ENCODE data around the gene ARHGAP10.

ARHGAP10 gene

GRCh38 chr4:147950841-147951240 is 219.0 kb downstream of the ARHGAP10 start:
- no peak overlapping the region for H3K4me3 ChIP-seq (ENCODE audit: low read depth, low read length)
- no peak for TF ChIP-seq CTCF (IDR thresholded peaks at IDR 0.05; ENCODE audit: low read depth, low read length)

DNA sequence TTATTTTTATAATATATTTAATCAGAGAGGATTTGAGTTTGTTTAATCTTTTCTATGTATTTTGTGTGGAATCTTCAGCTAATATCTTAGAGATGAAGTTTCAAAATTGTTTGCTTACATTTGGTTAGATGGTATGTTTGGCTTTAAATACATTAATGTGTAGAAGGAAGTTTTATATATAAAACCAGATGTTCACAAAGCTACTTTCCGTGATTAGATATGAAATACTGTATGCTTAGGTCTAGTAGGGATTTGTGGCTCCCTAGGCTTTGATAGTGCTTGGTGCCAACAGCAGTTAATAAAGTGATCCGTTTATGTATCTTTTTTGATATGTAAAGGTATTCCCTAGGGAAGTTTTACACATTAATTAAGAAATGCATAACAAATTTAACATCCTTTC is 223.0 kb downstream of the ARHGAP10 start:
- no peak overlapping the region for H3K4me3 ChIP-seq (ENCODE audit: low read depth, low read length)
- no peak for TF ChIP-seq CTCF (IDR thresholded peaks at IDR 0.05; ENCODE audit: low read depth, low read length)

- TF ChIP-seq CTCF (IDR thresholded peaks at IDR 0.05; ENCODE audit: low read depth, low read length), result no peak
- H3K4me3 ChIP-seq (ENCODE audit: low read depth, low read length), result no peak overlapping the region
Observed at GRCh38 chr4:147955827-147956558, 224.1 kb downstream of the ARHGAP10 start.

DNA sequence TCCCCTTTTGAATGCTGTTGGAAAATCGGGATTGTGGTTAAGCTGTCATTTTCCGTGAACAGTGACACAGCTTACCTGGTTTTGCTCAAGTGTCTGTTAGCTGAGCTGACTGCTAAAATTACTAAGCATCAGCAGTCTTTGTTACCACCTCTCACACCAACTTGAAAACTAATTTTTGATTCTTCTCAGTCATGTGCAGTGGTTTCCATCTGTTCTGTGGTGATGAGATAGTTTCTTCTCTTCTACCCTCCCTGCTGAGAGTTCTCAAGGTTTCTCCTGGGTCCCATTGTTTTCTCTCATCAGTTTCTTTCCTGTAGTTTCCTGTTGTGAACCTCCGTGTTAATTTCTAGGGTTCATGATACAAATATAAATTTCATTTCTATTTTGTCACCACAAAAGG is 225.6 kb downstream of the ARHGAP10 start:
- H3K4me3 ChIP-seq (ENCODE audit: low read depth, low read length), result no peak overlapping the region
- TF ChIP-seq CTCF (IDR thresholded peaks at IDR 0.05; ENCODE audit: low read depth, low read length), result no peak

DNA sequence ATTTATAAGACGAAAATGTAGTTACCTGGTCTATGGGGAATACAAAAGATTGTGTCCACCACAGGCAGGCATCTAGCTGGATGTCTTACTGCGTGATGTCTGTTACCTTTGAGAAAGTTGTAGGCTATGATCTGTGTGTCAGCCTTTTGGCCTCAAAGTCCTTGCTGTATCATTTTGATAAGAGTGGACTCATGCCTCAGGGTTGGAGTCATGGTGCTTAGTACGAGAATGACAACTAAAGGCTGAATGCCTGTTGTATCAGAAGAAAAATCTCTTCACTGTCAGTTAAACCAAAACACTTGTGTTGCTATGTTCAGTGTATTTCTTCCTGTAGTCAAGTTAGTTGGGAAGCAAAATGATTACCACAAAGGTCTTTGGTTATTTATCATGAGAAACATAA is 226.2 kb downstream of the ARHGAP10 start:
- no peak for TF ChIP-seq CTCF (IDR thresholded peaks at IDR 0.05; ENCODE audit: low read depth, low read length)
- H3K4me3 ChIP-seq (ENCODE audit: low read depth, low read length), result no peak overlapping the region

GRCh38 chr4:147958489-147959065 is 226.7 kb downstream of the ARHGAP10 start:
- H3K4me3 ChIP-seq (ENCODE audit: low read depth, low read length), result no peak overlapping the region
- no peak for TF ChIP-seq CTCF (IDR thresholded peaks at IDR 0.05; ENCODE audit: low read depth, low read length)

DNA sequence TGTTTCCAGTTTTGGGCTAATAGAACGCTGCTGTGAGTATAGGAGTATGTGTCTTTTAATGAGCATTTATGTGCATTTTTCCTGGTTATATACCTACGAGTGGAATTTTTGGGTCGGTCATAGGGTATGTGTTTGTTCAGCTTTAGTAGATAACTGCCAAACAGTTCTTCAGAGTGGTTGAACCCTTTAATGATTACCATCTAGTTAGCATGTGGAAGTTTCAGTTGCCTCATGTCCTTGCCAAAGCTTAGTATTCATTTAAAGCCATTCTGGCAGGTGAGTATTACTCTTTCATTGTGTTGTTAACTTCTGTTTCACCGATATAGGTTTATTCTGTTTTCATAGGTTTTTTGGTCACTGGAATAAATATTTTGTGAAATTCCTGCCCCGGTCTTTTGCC is 229.1 kb downstream of the ARHGAP10 start:
- no peak overlapping the region for H3K4me3 ChIP-seq (ENCODE audit: low read depth, low read length)
- no peak for TF ChIP-seq CTCF (IDR thresholded peaks at IDR 0.05; ENCODE audit: low read depth, low read length)
